ENCODE data around the gene IGF2BP2.

The IGF2BP2 gene

GRCh38 chr3:185737020-185737419 is 87.8 kb downstream of the IGF2BP2 start:
- peaks cover 2% of the 10 kb centered on the region for H3K79me2 ChIP-seq (ENCODE audit: control insufficient read depth, insufficient read depth, low read length, poor library complexity)
- H3K36me3 ChIP-seq (ENCODE audit: control insufficient read depth in 1 of 2, insufficient read depth in 2 of 2, low read length in 2 of 2): peaks cover 0 to 3% of the 10 kb centered on the region in 2 experiments
- no peak overlapping the region for H2AK5ac ChIP-seq (ENCODE audit: low read length)
- no peak overlapping the region for H4K91ac ChIP-seq (ENCODE audit: low read depth, low read length)
- no peak overlapping the region for H2BK12ac ChIP-seq (ENCODE audit: low read length)
- DNase-seq: no peak
- H3K4me3 ChIP-seq (ENCODE audit: low read depth, low read length): no peak overlapping the region
- WGBS (ENCODE audit: extremely low coverage, insufficient coverage, insufficient read length): no CpG with 5 or more reads among the region's 3 CpGs
- H4K12ac ChIP-seq (ENCODE audit: low read depth, low read length): no peak overlapping the region
- H3K4me1 ChIP-seq (ENCODE audit: control insufficient read depth in 1 of 2, insufficient read depth in 2 of 2, low read length in 2 of 2): peaks cover 2 to 5% of the 10 kb centered on the region in 2 experiments
- H3K79me1 ChIP-seq (ENCODE audit: low read length): no peaks in the 10 kb centered on the region
- H2AFZ ChIP-seq (ENCODE audit: insufficient read depth, low read length, poor library complexity): no peak overlapping the region
- no peak overlapping the region for H3K4ac ChIP-seq (ENCODE audit: low read depth, low read length)
- H3K27ac ChIP-seq (ENCODE audit: low read depth, low read length): no peak overlapping the region
- no peak overlapping the region for H3K23ac ChIP-seq (ENCODE audit: low read length)
- H3K14ac ChIP-seq (ENCODE audit: low read length): no peak overlapping the region
- H3K9ac ChIP-seq (ENCODE audit: low read length): no peak overlapping the region
- H3K4me2 ChIP-seq (ENCODE audit: low read length): no peak overlapping the region
- no peak overlapping the region for H3K18ac ChIP-seq (ENCODE audit: low read length)
- H3K9me3 ChIP-seq (ENCODE audit: insufficient read depth, low read depth, low read length): no peaks in the 10 kb centered on the region
- H2BK5ac ChIP-seq (ENCODE audit: low read depth, low read length, poor library complexity): no peak overlapping the region
- no peaks in the 10 kb centered on the region for H3K27me3 ChIP-seq (ENCODE audit: insufficient read depth, low read length)
- H2BK120ac ChIP-seq (ENCODE audit: insufficient read depth, low read length, poor library complexity): no peak overlapping the region
- no peak overlapping the region for H4K8ac ChIP-seq (ENCODE audit: low read depth, low read length)

- Histone ChIP-seq H2BK12ac (ENCODE audit: low read length) (no peak overlapping the region), H3K4ac (ENCODE audit: low read depth, low read length) (no peak overlapping the region), H3K79me2 (ENCODE audit: control insufficient read depth, insufficient read depth, low read length, poor library complexity) (peaks cover 2% of the 10 kb centered on the region), H3K79me1 (ENCODE audit: low read length) (no peaks in the 10 kb centered on the region), H3K23ac (ENCODE audit: low read length) (no peak overlapping the region), H4K8ac (ENCODE audit: low read depth, low read length) (no peak overlapping the region), H3K4me1 (ENCODE audit: control insufficient read depth in 1 of 2, insufficient read depth in 2 of 2, low read length in 2 of 2) (peaks cover 2 to 7% of the 10 kb centered on the region in 2 experiments), H3K14ac (ENCODE audit: low read length) (no peak overlapping the region), H3K27ac (ENCODE audit: low read depth, low read length) (no peak overlapping the region), H3K4me3 (ENCODE audit: low read depth, low read length) (no peak overlapping the region), H3K27me3 (ENCODE audit: insufficient read depth, low read length) (no peaks in the 10 kb centered on the region), H4K12ac (ENCODE audit: low read depth, low read length) (no peak overlapping the region), H3K9me3 (ENCODE audit: insufficient read depth, low read depth, low read length) (no peaks in the 10 kb centered on the region), H2BK5ac (ENCODE audit: low read depth, low read length, poor library complexity) (no peak overlapping the region), H2AK5ac (ENCODE audit: low read length) (no peak overlapping the region), H4K91ac (ENCODE audit: low read depth, low read length) (no peak overlapping the region), H2AFZ (ENCODE audit: insufficient read depth, low read length, poor library complexity) (no peak overlapping the region), H3K9ac (ENCODE audit: low read length) (no peak overlapping the region), H3K4me2 (ENCODE audit: low read length) (no peak overlapping the region), H3K36me3 (ENCODE audit: control insufficient read depth in 1 of 2, insufficient read depth in 2 of 2, low read length in 2 of 2) (peaks cover 0 to 3% of the 10 kb centered on the region in 2 experiments), H3K18ac (ENCODE audit: low read length) (no peak overlapping the region), H2BK120ac (ENCODE audit: insufficient read depth, low read length, poor library complexity) (no peak overlapping the region)
- DNase-seq: no peak
- WGBS (ENCODE audit: extremely low coverage, insufficient coverage, insufficient read length): no CpG with 5 or more reads among the region's 4 CpGs
These were observed 90.1 kb downstream of the IGF2BP2 start for GRCh38 chr3:185734725-185735096.

GRCh38 chr3:185733980-185734724 is 90.7 kb downstream of the IGF2BP2 start:
- H3K79me2 ChIP-seq (ENCODE audit: control insufficient read depth, insufficient read depth, low read length, poor library complexity): peaks cover 2% of the 10 kb centered on the region
- no peak overlapping the region for H4K91ac ChIP-seq (ENCODE audit: low read depth, low read length)
- no CpG with 5 or more reads among the region's 10 CpGs for WGBS (ENCODE audit: extremely low coverage, insufficient coverage, insufficient read length)
- H4K12ac ChIP-seq (ENCODE audit: low read depth, low read length): no peak overlapping the region
- H3K4me1 ChIP-seq (ENCODE audit: control insufficient read depth in 1 of 2, insufficient read depth in 2 of 2, low read length in 2 of 2): peaks cover 2 to 7% of the 10 kb centered on the region in 2 experiments
- no peak overlapping the region for H2AFZ ChIP-seq (ENCODE audit: insufficient read depth, low read length, poor library complexity)
- H3K23ac ChIP-seq (ENCODE audit: low read length): no peak overlapping the region
- no peak overlapping the region for H3K4me3 ChIP-seq (ENCODE audit: low read depth, low read length)
- no peak overlapping the region for H2AK5ac ChIP-seq (ENCODE audit: low read length)
- no peaks in the 10 kb centered on the region for H3K9me3 ChIP-seq (ENCODE audit: insufficient read depth, low read depth, low read length)
- no peak overlapping the region for H2BK120ac ChIP-seq (ENCODE audit: insufficient read depth, low read length, poor library complexity)
- no peak overlapping the region for H3K4me2 ChIP-seq (ENCODE audit: low read length)
- H3K27ac ChIP-seq (ENCODE audit: low read depth, low read length): no peak overlapping the region
- H3K36me3 ChIP-seq (ENCODE audit: control insufficient read depth in 1 of 2, insufficient read depth in 2 of 2, low read length in 2 of 2): peaks cover 0 to 3% of the 10 kb centered on the region in 2 experiments
- no peak overlapping the region for H4K8ac ChIP-seq (ENCODE audit: low read depth, low read length)
- H2BK12ac ChIP-seq (ENCODE audit: low read length): no peak overlapping the region
- peak; percentile 80 to 92 for DNase-seq
- no peak overlapping the region for H2BK5ac ChIP-seq (ENCODE audit: low read depth, low read length, poor library complexity)
- H3K9ac ChIP-seq (ENCODE audit: low read length): no peak overlapping the region
- H3K27me3 ChIP-seq (ENCODE audit: insufficient read depth, low read length): no peaks in the 10 kb centered on the region
- H3K4ac ChIP-seq (ENCODE audit: low read depth, low read length): no peak overlapping the region
- no peak overlapping the region for H3K14ac ChIP-seq (ENCODE audit: low read length)
- no peaks in the 10 kb centered on the region for H3K79me1 ChIP-seq (ENCODE audit: low read length)
- H3K18ac ChIP-seq (ENCODE audit: low read length): no peak overlapping the region

GRCh38 chr3:185732782-185733181 is 92.1 kb downstream of the IGF2BP2 start:
- H3K36me3 ChIP-seq (ENCODE audit: control insufficient read depth in 1 of 2, insufficient read depth in 2 of 2, low read length in 2 of 2): peaks cover 0 to 3% of the 10 kb centered on the region in 2 experiments
- H4K12ac ChIP-seq (ENCODE audit: low read depth, low read length): no peak overlapping the region
- H3K79me2 ChIP-seq (ENCODE audit: control insufficient read depth, insufficient read depth, low read length, poor library complexity): peaks cover 5% of the 10 kb centered on the region
- no peak overlapping the region for H4K8ac ChIP-seq (ENCODE audit: low read depth, low read length)
- H2AFZ ChIP-seq (ENCODE audit: insufficient read depth, low read length, poor library complexity): no peak overlapping the region
- H3K4me3 ChIP-seq (ENCODE audit: low read depth, low read length): no peak overlapping the region
- H2BK5ac ChIP-seq (ENCODE audit: low read depth, low read length, poor library complexity): no peak overlapping the region
- H3K18ac ChIP-seq (ENCODE audit: low read length): no peak overlapping the region
- peak overlapping the region; percentile 37 for H3K4me2 ChIP-seq (ENCODE audit: low read length)
- H2BK120ac ChIP-seq (ENCODE audit: insufficient read depth, low read length, poor library complexity): no peak overlapping the region
- no peak overlapping the region for H3K9ac ChIP-seq (ENCODE audit: low read length)
- H3K9me3 ChIP-seq (ENCODE audit: insufficient read depth, low read depth, low read length): no peaks in the 10 kb centered on the region
- H2BK12ac ChIP-seq (ENCODE audit: low read length): no peak overlapping the region
- H3K27me3 ChIP-seq (ENCODE audit: insufficient read depth, low read length): no peaks in the 10 kb centered on the region
- H3K14ac ChIP-seq (ENCODE audit: low read length): no peak overlapping the region
- peak overlapping the region; percentile 59 for H3K27ac ChIP-seq (ENCODE audit: low read depth, low read length)
- peaks cover 10 to 11% of the 10 kb centered on the region in 2 experiments for H3K4me1 ChIP-seq (ENCODE audit: control insufficient read depth in 1 of 2, insufficient read depth in 2 of 2, low read length in 2 of 2)
- no peak overlapping the region for H3K4ac ChIP-seq (ENCODE audit: low read depth, low read length)
- H4K91ac ChIP-seq (ENCODE audit: low read depth, low read length): no peak overlapping the region
- DNase-seq: peak in 1 of 2 donors; percentile 18
- no peak overlapping the region for H2AK5ac ChIP-seq (ENCODE audit: low read length)
- WGBS (ENCODE audit: extremely low coverage, insufficient coverage, insufficient read length): no CpG with 5 or more reads among the region's 1 CpG
- H3K23ac ChIP-seq (ENCODE audit: low read length): no peak overlapping the region
- H3K79me1 ChIP-seq (ENCODE audit: low read length): peaks cover 2% of the 10 kb centered on the region
